PC-3 (cell line): ENCODE data around the gene ZNF777. TPM values are rescaled to one million over a fixed set of nuclear protein-coding genes. Genes with fewer than 3 reads are reported as not detected.
"Not testable (repeated sequence)": the region's sequence is repeated elsewhere in the genome, so short reads cannot be mapped to it uniquely, and the experiment has no call there.

Experiments used
- ATAC-seq: fragments of 200-7000 bp; cut with Tn5 transposase; 2 replicates; pipeline ENCODE4 v1.9.1; 2020; ENCODE audit warnings: mild to moderate bottlenecking, moderate library complexity
- BruUV-seq: library from RNA; stranded (reverse); fragments of 400-500 nt; replicated peaks from 2 replicates; lab custom pipeline; 2021; lab: Mats Ljungman, UMichigan
- CTCF ChIA-PET: fragments of 300-600 bp; sonication (Branson Sonifier 250); formaldehyde crosslinking; loops from one replicate; lab custom pipeline; 2022; ENCODE audit warnings: antibody characterized with exemption; lab: Charles Lee
- POLR2A ChIA-PET: fragments of 300-600 bp; sonication (Branson Sonifier 250); formaldehyde crosslinking; loops from one replicate; lab custom pipeline; 2022; ENCODE audit warnings: antibody characterized with exemption; ENCODE audit not compliant: unreplicated experiment; lab: Charles Lee
- DNase-seq: peaks from one replicate; pipeline ENCODE4 v3.0.0-alpha.2; 2015
- H2AFZ ChIP-seq: fragments of 300-600 bp; sonication (generic); 2 replicates; pipeline ENCODE4 v1.6.0; 2016; ENCODE audit warnings: antibody characterized with exemption, low read length
- H3F3A ChIP-seq: fragments of 300-600 bp; sonication (generic); one replicate; pipeline ENCODE4 v1.6.0; 2017; ENCODE audit warnings: antibody characterized with exemption, low read length, control low read depth, mild to moderate bottlenecking; ENCODE audit not compliant: unreplicated experiment
- H3K27ac ChIP-seq: fragments of 300-600 bp; sonication (generic); 2 replicates; pipeline ENCODE4 v1.5.1; 2016; ENCODE audit warnings: mild to moderate bottlenecking, low read length
- H3K27me3 ChIP-seq: fragments of 300-600 bp; sonication (generic); 2 replicates; pipeline ENCODE4 v1.6.1; 2016; ENCODE audit warnings: low read length, mixed read lengths
- H3K36me3 ChIP-seq: fragments of 300-600 bp; sonication (generic); 2 replicates; pipeline ENCODE4 v1.6.1; 2016; ENCODE audit warnings: low read depth, mixed run types, low read length, mixed read lengths
- H3K4me1 ChIP-seq: fragments of 300-600 bp; sonication (generic); 2 replicates; pipeline ENCODE4 v1.5.1; 2016; ENCODE audit warnings: low read length; ENCODE audit not compliant: insufficient read depth
- H3K4me2 ChIP-seq: fragments of 300-600 bp; sonication (generic); 2 replicates; pipeline ENCODE4 v1.6.0; 2016; ENCODE audit warnings: low read length
- H3K4me3 ChIP-seq: fragments of 300-600 bp; sonication (generic); 2 replicates; pipeline ENCODE4 v1.5.1; 2016; ENCODE audit warnings: mild to moderate bottlenecking, low read length, mixed read lengths
- H3K79me2 ChIP-seq: fragments of 300-600 bp; sonication (generic); 2 replicates; pipeline ENCODE4 v1.6.1; 2017; ENCODE audit warnings: low read length, mixed read lengths
- H3K9ac ChIP-seq: fragments of 300-600 bp; sonication (generic); 2 replicates; pipeline ENCODE4 v1.6.0; 2016; ENCODE audit warnings: mild to moderate bottlenecking, low read length
- H3K9me2 ChIP-seq: fragments of 300-600 bp; sonication (generic); replicated peaks from 2 replicates; pipeline ENCODE4 v1.6.1; 2016; ENCODE audit warnings: mixed run types, low read length, mixed read lengths
- H3K9me3 ChIP-seq: fragments of 300-600 bp; sonication (generic); 2 replicates; pipeline ENCODE4 v1.6.1; 2016; ENCODE audit warnings: low read length, mixed read lengths
- H4K20me1 ChIP-seq: fragments of 300-600 bp; sonication (generic); 2 replicates; pipeline ENCODE4 v1.6.1; 2016; ENCODE audit warnings: low read length, mixed read lengths
- EZH2 ChIP-seq: fragments of 300-600 bp; sonication (generic); IDR thresholded peaks from one replicate; pipeline ENCODE4 v1.6.1; 2017; ENCODE audit warnings: antibody characterized with exemption, mild to moderate bottlenecking, low read length; ENCODE audit not compliant: unreplicated experiment
- EZH2phosphoT487 ChIP-seq: fragments of 300-600 bp; sonication (generic); IDR thresholded peaks from 2 replicates; pipeline ENCODE4 v1.6.1; 2018; ENCODE audit warnings: mild to moderate bottlenecking, antibody characterized with exemption, low read length, borderline replicate concordance
- intact Hi-C: fragments of 100-400 bp; cut with micrococcal nuclease; formaldehyde crosslinking; loops from 2 replicates; pipeline ENCODE4 v1.9.0; 2023
- total RNA-seq: library from RNA; depleted of rRNA; stranded (reverse); fragments of >200 nt; gene quantifications from 2 replicates; pipeline ENCODE4 v1.2.3, GENCODE V29; 2014
- TF ChIP-seq, protein P1 (sequence below): fragments of 300-600 bp; sonication (generic); conservative IDR thresholded peaks from 2 replicates; pipeline ENCODE4 v1.5.1; 2017; ENCODE audit warnings: antibody characterized with exemption, low read depth, mild to moderate bottlenecking, low read length

The ZNF777 gene
- total RNA-seq, 1 experiment from 2014 or later, result 9.9 TPM

DNA sequence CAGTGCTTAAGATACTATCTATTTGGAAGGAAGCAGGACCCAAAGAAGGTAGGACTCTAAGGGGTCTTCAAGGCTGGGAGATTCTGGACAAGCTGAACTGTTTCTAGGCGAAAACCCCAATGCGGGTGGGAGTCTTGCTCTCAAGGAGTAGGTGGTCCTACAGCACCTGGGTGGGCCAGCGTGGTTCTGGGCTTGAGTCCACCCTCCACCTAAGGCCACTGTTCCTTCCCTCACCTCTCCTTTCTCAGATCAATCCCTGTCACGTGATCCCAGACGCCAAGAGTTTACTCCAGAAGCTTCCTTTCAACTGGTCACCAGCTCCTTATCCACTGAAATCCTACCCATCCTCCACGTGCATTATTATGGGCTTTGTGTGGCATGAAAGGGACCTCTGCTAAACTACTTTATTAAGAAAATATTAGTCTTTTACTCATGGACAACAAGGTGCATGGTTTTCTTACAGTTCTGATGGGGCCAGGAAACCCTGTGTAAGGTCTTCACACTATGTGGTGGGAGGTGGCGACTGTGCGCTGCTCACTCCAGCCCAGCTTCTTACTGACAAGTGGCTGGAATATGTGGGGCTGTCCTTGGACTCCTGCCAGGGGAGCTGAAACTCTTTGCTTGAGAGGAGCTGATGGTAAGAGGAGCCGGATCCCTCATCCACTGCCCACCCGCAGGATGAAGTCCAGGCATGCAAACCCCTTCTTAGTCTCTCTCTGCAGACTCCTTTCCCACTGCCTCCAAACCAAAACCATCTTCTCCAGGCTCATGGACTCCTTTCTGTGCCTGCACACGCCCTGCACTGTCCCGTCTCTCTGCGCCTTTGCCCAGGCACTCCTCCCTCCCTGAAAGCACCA is 35.2 kb upstream of the ZNF777 start:
- peaks cover 24% of the 10 kb centered on the region for H3K79me2 ChIP-seq
- H4K20me1 ChIP-seq, result peaks cover 11% of the 10 kb centered on the region; the same call in 1 of the 2 replicates
- no peaks in the 10 kb centered on the region for H3K9me3 ChIP-seq
- H3K4me3 ChIP-seq, result peak overlapping the region; percentile 82
- CTCF ChIA-PET, result interaction anchor here (0.6 to 0.9 kb wide), 2 partner anchors 130 to 349 kb away, joined by 3 to 5 read pairs; no protein-coding TSS in a partner anchor
- BruUV-seq, result TSS peak; percentile 38
- H3K9me2 ChIP-seq, result no peaks in the 10 kb centered on the region
- H3F3A ChIP-seq, result no peaks in the 10 kb centered on the region
- DNase-seq, result peak; percentile 19
- intact Hi-C loops, result loop anchor here (2.0 to 10.0 kb wide), 3 partner anchors 73 to 211 kb away; no protein-coding TSS in a partner anchor
- TF ChIP-seq EZH2phosphoT487, result no peak
- no peak for TF ChIP-seq EZH2
- TF ChIP-seq, protein P1, sequence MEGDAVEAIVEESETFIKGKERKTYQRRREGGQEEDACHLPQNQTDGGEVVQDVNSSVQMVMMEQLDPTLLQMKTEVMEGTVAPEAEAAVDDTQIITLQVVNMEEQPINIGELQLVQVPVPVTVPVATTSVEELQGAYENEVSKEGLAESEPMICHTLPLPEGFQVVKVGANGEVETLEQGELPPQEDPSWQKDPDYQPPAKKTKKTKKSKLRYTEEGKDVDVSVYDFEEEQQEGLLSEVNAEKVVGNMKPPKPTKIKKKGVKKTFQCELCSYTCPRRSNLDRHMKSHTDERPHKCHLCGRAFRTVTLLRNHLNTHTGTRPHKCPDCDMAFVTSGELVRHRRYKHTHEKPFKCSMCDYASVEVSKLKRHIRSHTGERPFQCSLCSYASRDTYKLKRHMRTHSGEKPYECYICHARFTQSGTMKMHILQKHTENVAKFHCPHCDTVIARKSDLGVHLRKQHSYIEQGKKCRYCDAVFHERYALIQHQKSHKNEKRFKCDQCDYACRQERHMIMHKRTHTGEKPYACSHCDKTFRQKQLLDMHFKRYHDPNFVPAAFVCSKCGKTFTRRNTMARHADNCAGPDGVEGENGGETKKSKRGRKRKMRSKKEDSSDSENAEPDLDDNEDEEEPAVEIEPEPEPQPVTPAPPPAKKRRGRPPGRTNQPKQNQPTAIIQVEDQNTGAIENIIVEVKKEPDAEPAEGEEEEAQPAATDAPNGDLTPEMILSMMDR, result no peak
- ATAC-seq, result peak; percentile 25; the same call in 1 of the 2 replicates
- H3K4me2 ChIP-seq, result peak overlapping the region; percentile 92
- no peak overlapping the region for H2AFZ ChIP-seq
- no peak overlapping the region for H3K27ac ChIP-seq
- peaks cover 11% of the 10 kb centered on the region for H3K4me1 ChIP-seq
- POLR2A ChIA-PET, result no interaction called here
- peaks cover 19% of the 10 kb centered on the region for H3K36me3 ChIP-seq
- H3K9ac ChIP-seq, result peak overlapping the region; percentile 81
- no peaks in the 10 kb centered on the region for H3K27me3 ChIP-seq

DNA sequence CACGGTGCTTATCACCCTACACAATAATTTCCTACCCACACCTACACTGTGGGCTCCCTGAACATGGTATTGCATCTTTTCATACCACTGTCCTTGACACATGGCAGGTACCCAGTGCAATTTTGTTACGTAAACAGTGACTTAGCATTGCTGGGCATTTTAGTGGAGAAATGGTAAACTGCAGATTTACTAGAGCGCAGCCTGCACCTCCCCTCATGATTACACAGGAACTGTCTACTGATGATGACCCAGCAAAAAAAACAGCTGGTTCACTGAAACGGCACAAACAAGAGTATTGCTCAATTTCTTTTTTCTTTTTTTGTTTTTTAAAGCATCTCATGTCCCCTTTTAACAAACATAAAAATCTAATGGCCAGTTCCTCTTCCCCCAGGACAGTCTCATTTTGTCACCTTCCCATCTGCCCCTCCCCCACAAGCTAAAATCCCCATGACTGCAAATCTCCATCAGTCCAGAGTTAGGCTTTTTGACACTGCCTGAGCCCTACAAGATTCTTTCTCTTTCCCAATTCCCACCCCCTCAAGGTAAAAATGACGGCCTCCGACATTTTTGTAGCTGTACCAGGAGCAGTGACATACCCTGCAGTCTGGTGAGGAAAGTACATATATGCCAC is 34.0 kb upstream of the ZNF777 start:
- peaks cover 11% of the 10 kb centered on the region for H3K4me1 ChIP-seq
- H3K79me2 ChIP-seq, result peaks cover 24% of the 10 kb centered on the region
- no TSS peak for BruUV-seq
- H3K9ac ChIP-seq, result no peak overlapping the region
- no peak overlapping the region for H3K27ac ChIP-seq
- ChIA-PET CTCF (no interaction called here), POLR2A (no interaction called here)
- H3K4me3 ChIP-seq, result no peak overlapping the region
- H3F3A ChIP-seq, result no peaks in the 10 kb centered on the region
- no peaks in the 10 kb centered on the region for H3K9me2 ChIP-seq
- peaks cover 11% of the 10 kb centered on the region; the same call in 1 of the 2 replicates for H4K20me1 ChIP-seq
- intact Hi-C loops, result loop anchor here (10.0 kb wide), 1 partner anchor 210 kb away; no protein-coding TSS in a partner anchor
- TF ChIP-seq, protein P1, result no peak
- TF ChIP-seq EZH2, result no peak
- TF ChIP-seq EZH2phosphoT487, result no peak
- H3K27me3 ChIP-seq, result no peaks in the 10 kb centered on the region
- no peak for ATAC-seq
- no peak overlapping the region for H3K4me2 ChIP-seq
- no peak overlapping the region for H2AFZ ChIP-seq
- H3K9me3 ChIP-seq, result no peaks in the 10 kb centered on the region
- peaks cover 19% of the 10 kb centered on the region for H3K36me3 ChIP-seq
- no peak for DNase-seq

DNA sequence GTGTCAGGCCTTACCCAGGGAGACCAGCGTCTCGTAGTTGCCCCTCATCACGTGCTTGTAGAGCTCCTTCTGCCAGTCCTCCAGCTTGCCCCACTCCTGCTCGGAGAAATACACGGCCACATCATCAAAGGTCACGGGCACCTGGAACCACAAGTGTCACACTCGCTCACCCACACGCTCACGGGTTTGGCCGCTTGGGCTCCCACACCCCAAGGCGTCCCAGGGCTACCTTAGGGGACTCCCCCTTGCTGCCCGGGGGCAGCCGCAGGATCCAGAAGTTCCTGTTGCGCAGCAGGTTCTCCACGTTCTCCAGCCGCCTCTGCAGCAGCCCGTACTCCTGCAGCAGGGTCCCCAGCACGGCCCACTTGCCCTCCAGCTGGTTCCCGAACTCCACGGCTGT is 33.1 kb upstream of the ZNF777 start:
- Histone ChIP-seq H3K36me3 (peaks cover 19% of the 10 kb centered on the region), H3K79me2 (peaks cover 24% of the 10 kb centered on the region), H3K4me1 (peaks cover 11% of the 10 kb centered on the region), H4K20me1 (peaks cover 11% of the 10 kb centered on the region; the same call in 1 of the 2 replicates)
- H2AFZ ChIP-seq, POLR2A ChIA-PET, H3K4me3 ChIP-seq, H3K9ac ChIP-seq, ATAC-seq, CTCF ChIA-PET, H3F3A ChIP-seq, H3K27me3 ChIP-seq, H3K9me3 ChIP-seq, DNase-seq, H3K27ac ChIP-seq, H3K4me2 ChIP-seq, H3K9me2 ChIP-seq, BruUV-seq: not testable (repeated sequence)
- intact Hi-C loops, result loop anchor here (10.0 kb wide), 1 partner anchor 209 kb away; no protein-coding TSS in a partner anchor
